HG03108 (cell line): Measurements from ENCODE around the gene SNAPC2.
"Not testable (repeated sequence)": the region's sequence is repeated elsewhere in the genome, so short reads cannot be mapped to it uniquely, and the experiment has no call there.

ENCODE experiments used
- ATAC-seq: cut with Tn5 transposase; IDR thresholded peaks from one replicate; pipeline ENCODE4 v1.9.1; 2021; ENCODE audit warnings: moderate library complexity; ENCODE audit not compliant: unreplicated experiment

SNAPC2 gene

GRCh38 chr19:7908742-7909461 lies 11.2 kb upstream of the SNAPC2 start:
- ATAC-seq: no peak

- ATAC-seq: no peak
Measured at GRCh38 chr19:7909471-7910067, 10.6 kb upstream of the SNAPC2 start.

- no peak for ATAC-seq
Measured at GRCh38 chr19:7910321-7911161, 9.6 kb upstream of the SNAPC2 start.

- no peak for ATAC-seq
Measured at GRCh38 chr19:7911508-7912143, 8.5 kb upstream of the SNAPC2 start.

GRCh38 chr19:7912144-7912696 lies 7.9 kb upstream of the SNAPC2 start:
- ATAC-seq: no peak

- ATAC-seq: no peak
Measured at GRCh38 chr19:7912697-7913564, 7.2 kb upstream of the SNAPC2 start.

- no peak for ATAC-seq
Measured at GRCh38 chr19:7913652-7914051, 6.5 kb upstream of the SNAPC2 start.

GRCh38 chr19:7914099-7914498 lies 6.0 kb upstream of the SNAPC2 start:
- ATAC-seq: no peak

GRCh38 chr19:7914598-7915045 lies 5.5 kb upstream of the SNAPC2 start, which contains the start of gene TGFBR3L:
Gene TGFBR3L, plus strand, starts transcription at chr19:7914830.
- no peak for ATAC-seq

- ATAC-seq: no peak
Measured at GRCh38 chr19:7915250-7916102, 4.7 kb upstream of the SNAPC2 start.

- no peak for ATAC-seq
Measured at GRCh38 chr19:7916103-7916954, 3.8 kb upstream of the SNAPC2 start.

- no peak for ATAC-seq
Measured at GRCh38 chr19:7916955-7917266, 3.2 kb upstream of the SNAPC2 start.

GRCh38 chr19:7917267-7918061 lies 2.7 kb upstream of the SNAPC2 start:
- ATAC-seq: no peak

- not testable (repeated sequence) for ATAC-seq
Measured at GRCh38 chr19:7918062-7918614, 2.0 kb upstream of the SNAPC2 start.

- no peak for ATAC-seq
Measured at GRCh38 chr19:7918615-7919421, 1.3 kb upstream of the SNAPC2 start.
